Astrocyte of the cerebellum (primary cell): Measurements from ENCODE around the gene MAP7D3.

Experiments used
- DNase-seq: peaks from one replicate; pipeline ENCODE4 v3.0.0-alpha.2; 2011; ENCODE audit warnings: low read depth
- H3K4me3 ChIP-seq: 2 replicates; pipeline ENCODE4 v1.5.1; 2011; ENCODE audit warnings: mild to moderate bottlenecking, low read depth, low read length, moderate library complexity
- in situ Hi-C: cut with HindIII; loops from 2 replicates; pipeline ENCODE4 v1.10.0; 2017; ENCODE audit warnings: low sequenced_read_pairs
- TF ChIP-seq, protein P1 (sequence below): IDR thresholded peaks from 2 replicates; pipeline ENCODE4 v1.5.1; 2012; ENCODE audit warnings: low read length, low read depth, moderate library complexity, mild to moderate bottlenecking; ENCODE audit errors: missing control alignments

Gene MAP7D3

DNA sequence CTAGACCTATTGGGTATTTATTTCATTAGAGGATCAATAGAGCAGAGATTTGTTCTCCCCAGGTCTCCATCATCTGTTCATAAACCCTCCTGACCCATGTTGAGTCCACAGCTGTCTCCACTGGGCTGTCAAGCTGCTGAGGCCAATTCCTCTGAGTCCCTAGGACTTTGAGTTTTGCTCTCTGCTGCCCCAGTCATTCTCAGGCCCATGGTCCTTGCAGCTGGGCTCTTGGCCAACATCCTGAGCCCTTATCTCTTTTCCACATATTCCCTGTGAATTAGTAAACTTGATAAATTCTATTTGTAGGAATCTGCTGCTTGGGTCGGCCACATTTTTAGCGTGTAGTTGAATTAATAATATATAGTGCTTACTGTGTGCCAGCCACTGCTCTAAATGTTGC is 62.0 kb downstream of the MAP7D3 start:
- no peak for DNase-seq
- in situ Hi-C loops = no loop called here
- no peak overlapping the region for H3K4me3 ChIP-seq
- TF ChIP-seq, protein P1, sequence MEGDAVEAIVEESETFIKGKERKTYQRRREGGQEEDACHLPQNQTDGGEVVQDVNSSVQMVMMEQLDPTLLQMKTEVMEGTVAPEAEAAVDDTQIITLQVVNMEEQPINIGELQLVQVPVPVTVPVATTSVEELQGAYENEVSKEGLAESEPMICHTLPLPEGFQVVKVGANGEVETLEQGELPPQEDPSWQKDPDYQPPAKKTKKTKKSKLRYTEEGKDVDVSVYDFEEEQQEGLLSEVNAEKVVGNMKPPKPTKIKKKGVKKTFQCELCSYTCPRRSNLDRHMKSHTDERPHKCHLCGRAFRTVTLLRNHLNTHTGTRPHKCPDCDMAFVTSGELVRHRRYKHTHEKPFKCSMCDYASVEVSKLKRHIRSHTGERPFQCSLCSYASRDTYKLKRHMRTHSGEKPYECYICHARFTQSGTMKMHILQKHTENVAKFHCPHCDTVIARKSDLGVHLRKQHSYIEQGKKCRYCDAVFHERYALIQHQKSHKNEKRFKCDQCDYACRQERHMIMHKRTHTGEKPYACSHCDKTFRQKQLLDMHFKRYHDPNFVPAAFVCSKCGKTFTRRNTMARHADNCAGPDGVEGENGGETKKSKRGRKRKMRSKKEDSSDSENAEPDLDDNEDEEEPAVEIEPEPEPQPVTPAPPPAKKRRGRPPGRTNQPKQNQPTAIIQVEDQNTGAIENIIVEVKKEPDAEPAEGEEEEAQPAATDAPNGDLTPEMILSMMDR = no peak

DNA sequence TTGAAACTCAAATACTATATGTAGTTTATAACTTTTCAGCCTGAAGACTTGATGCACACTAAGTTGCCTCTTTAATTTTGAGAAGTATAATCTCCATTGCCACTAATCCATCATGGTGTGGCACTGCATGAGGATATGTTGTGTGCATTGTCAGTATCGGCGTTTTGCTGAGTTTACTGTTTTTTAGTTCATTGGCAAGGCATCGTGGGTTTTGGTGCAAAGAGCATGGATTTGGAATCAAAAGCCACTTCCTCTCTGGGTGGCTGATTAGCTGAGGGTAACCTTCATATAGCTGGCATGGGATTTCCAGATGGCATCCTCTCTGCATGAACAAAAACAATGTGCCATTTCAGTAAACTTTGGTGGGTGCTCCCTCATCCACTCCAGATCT is 65.2 kb downstream of the MAP7D3 start:
- DNase-seq = no peak
- TF ChIP-seq, protein P1 = no peak
- in situ Hi-C loops = no loop called here
- H3K4me3 ChIP-seq = no peak overlapping the region

DNA sequence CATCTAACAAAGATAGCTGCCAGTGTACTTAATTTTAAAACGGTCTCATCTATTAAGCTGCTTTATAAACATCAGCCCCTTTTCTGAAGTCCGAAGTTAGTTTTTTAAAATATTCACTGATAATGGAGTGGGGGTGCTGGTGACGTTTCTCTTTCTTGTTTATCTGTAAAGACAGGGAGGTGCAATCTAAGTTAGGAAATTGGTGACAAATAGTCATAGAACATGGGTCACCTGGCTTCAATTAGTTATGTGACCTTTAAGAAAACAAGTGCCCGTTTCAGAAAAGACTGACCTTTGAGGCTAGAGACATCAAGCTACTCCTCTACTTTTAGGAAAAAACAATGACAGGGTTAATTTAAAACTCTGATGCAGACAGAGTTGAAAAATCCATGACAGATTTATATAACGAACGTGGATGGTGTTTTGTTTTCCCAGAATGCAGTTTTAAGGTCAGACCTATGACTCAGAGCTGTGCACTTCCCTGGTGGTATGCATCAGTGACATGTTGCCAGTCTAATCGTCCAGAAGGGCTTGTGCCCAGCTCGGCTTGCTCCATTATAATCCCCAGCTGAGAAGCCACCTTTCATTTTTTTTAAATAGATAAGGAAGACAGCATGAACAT is 65.7 kb downstream of the MAP7D3 start:
- DNase-seq = no peak
- in situ Hi-C loops = no loop called here
- no peak overlapping the region for H3K4me3 ChIP-seq
- TF ChIP-seq, protein P1 = no peak

DNA sequence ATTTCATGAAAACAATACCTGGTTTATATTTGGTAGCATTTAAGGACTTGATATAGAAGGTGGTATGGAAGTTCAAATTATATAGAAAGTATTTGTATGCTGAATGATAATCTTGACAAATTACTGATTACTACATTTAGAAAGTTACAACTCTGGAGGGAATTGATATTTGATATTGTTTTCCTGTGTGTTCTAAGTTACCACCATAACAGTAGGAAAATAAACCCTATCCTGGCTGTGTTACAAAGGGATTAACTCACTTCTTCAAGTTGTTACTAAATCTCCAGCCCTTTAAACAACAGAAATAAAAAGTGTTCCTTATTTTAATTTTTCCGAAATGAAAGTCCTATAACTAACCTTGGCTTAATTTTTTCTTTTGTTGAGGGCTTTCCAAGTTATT is 67.3 kb downstream of the MAP7D3 start:
- no peak for DNase-seq
- in situ Hi-C loops = no loop called here
- H3K4me3 ChIP-seq = no peak overlapping the region
- TF ChIP-seq, protein P1 = no peak

DNA sequence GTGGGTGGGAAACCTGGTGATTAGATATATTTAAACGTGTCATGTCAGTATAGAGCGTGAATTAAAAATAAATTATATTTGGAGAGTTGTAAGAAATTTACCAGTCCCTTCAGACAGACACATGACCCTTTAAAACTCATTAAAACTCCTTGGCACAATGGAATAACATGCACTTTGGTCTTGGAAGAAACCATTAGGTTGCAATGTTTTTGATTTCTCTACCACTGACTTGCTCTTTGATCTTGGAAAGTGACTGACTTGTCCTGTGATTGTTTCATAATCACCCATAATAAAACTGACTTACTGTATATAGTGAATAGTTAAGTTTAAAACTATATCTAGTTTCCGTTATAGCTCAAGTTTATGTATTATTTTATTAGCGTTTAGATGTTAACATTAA is 68.0 kb downstream of the MAP7D3 start:
- no peak for DNase-seq
- in situ Hi-C loops = no loop called here
- TF ChIP-seq, protein P1 = no peak
- no peak overlapping the region for H3K4me3 ChIP-seq

DNA sequence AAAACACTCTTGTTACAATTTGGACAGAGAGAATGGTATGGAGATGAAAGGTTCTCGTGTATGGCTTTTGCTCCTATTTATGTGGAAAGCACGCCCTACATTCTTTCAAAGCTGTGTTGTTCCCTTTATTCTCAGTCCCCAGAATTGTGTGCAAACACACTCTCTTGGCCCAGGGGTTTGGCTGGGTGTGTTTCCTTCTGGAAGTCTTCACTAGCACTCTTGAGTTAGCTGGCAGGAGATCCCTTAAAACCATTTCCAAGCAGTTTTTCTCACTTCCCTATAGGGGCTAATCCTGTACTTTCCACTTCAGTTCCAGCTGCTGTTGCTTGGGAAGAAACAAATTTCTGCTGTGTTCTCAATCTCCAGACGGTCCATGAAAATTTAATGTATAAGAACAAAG is 68.8 kb downstream of the MAP7D3 start:
- H3K4me3 ChIP-seq = no peak overlapping the region
- TF ChIP-seq, protein P1 = no peak
- DNase-seq = no peak
- in situ Hi-C loops = no loop called here
